GM12801 (cell line): ENCODE results near the gene SORCS2.

Experiments
- CTCF ChIP-seq: IDR thresholded peaks from one replicate; pipeline ENCODE4 v1.5.1; 2011; ENCODE audit warnings: control low read depth; ENCODE audit not compliant: insufficient read length; ENCODE audit errors: extremely low read depth

The SORCS2 gene

DNA sequence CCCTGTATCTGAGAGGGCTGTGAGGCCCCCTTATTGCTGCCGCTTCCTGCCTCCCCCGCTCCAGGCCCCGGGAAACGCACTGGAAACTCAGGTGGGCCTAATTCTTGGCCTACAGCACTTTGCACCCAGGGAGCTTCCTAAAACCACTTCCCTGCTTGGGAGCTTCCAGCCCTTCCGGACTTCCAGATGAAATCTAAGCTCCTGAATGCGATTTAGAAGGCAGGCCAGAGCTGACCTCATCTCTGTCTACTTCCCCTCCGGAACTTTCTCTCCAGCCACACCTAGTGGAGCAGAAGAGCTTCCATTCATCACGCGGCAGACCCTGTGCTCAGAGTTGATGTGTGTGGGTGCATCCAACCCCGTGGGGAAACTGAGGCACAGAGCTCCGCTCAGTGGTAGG, 84.2 kb downstream of the SORCS2 start:
- TF ChIP-seq CTCF = no peak

- TF ChIP-seq CTCF = no peak
Observed at GRCh38 chr4:7278071-7278765, 85.9 kb downstream of the SORCS2 start.

DNA sequence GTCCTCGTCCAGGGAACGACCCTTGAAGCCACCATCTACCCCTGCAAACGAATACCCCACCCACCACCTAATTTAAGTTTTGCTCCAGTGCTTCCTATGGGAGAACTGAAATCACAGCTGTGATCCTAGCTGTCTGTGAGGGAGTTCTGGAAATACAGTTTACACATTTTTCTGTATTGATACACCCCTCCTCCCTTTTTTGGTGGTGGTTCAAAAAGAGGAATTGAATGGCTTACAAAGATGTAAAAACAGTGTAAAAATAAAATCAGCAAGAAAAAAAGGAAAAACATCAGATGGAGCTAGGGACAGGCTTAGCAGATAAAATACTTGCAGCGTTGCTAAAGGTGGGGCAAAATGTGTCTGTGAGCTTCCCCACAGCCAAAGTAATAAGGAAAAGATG, 86.6 kb downstream of the SORCS2 start:
- no peak for TF ChIP-seq CTCF

DNA sequence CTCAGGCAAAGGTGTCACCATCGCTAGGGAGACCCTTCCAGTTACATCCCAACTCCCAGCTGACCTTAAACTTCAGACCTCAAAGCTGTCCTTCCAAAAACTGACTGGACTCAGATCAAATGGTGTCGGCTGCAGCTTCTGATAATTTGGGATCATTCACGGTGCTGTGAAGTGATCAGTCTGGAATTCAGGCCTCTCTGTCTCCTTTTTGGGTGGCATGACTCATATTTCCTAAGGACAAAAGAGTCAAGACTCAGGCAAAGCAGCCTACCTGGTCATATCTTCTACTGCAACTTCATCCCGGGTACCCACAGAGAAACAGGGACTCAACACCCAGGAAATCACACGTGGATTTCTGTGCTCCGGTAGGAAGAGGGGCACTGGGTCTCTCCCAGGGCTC, 87.6 kb downstream of the SORCS2 start:
- TF ChIP-seq CTCF = no peak

GRCh38 chr4:7280926-7281690, 88.8 kb downstream of the SORCS2 start:
- no peak for TF ChIP-seq CTCF

- no peak for TF ChIP-seq CTCF
Observed at GRCh38 chr4:7281691-7282665, 89.6 kb downstream of the SORCS2 start.
